Psoas muscle (tissue), 8 donors: ENCODE results near the gene IGSF21. TPM values are rescaled to one million over a fixed set of nuclear protein-coding genes. Genes with fewer than 3 reads are reported as not detected.

Experiments
- ATAC-seq, 4 donors: fragments of 200-7000 bp; cut with Tn5 transposase; one replicate each; pipeline ENCODE4 v1.9.1; 2020; ENCODE audit warnings: moderate library complexity in 3 of 4, mild to moderate bottlenecking in 2 of 4
- DNase-seq, 2 donors: peaks; one replicate each; pipeline ENCODE4 v3.0.0-alpha.2; 2020
- H3K27ac ChIP-seq: fragments of 200-600 bp; one replicate; pipeline ENCODE4 v1.8.0; 2022
- H3K27me3 ChIP-seq, 3 donors: fragments of 200-600 bp in 1 of 3; one replicate each; pipeline versions ENCODE4 v1.6.1 to v1.8.0; 2013 to 2022; ENCODE audit warnings: low read length in 2 of 3, mild to moderate bottlenecking in 2 of 3, moderate library complexity in 1 of 3; ENCODE audit not compliant: insufficient read depth in 3 of 3
- H3K36me3 ChIP-seq, 2 donors: fragments of 200-600 bp in 1 of 2; one replicate each; pipeline versions ENCODE4 v1.6.1 to v1.8.0; 2013 to 2022; ENCODE audit warnings: low read depth in 1 of 2, mild to moderate bottlenecking in 1 of 2, moderate library complexity in 1 of 2; ENCODE audit not compliant: insufficient read depth in 1 of 2
- H3K4me1 ChIP-seq: fragments of 200-600 bp; one replicate; pipeline ENCODE4 v1.8.0; 2022
- H3K4me3 ChIP-seq: fragments of 200-600 bp; one replicate; pipeline ENCODE4 v1.8.0; 2022; ENCODE audit warnings: mild to moderate bottlenecking
- H3K9me3 ChIP-seq: fragments of 200-600 bp; one replicate; pipeline ENCODE4 v1.8.0; 2022
- CTCF ChIP-seq: fragments of 200-600 bp; IDR thresholded peaks from one replicate; pipeline ENCODE4 v1.8.0; 2022; ENCODE audit warnings: antibody characterized with exemption
- WGBS, 3 donors: extraction: QIAGEN DNeasy Blood & Tissue Kit; methylation state at CpG; one replicate each; pipeline versions ENCODE4 v1.1.6 to v1.1.7; 2013; 5-methylcytosine and 5-hydroxymethylcytosine counted together
- intact Hi-C, 2 donors: fragments of 100-400 bp; cut with DNase I; formaldehyde crosslinking; loops; one replicate each; pipeline versions ENCODE4 v1.11.0 to v1.14.2; 2022
- polyA plus RNA-seq, 3 donors: library from polyadenylated mRNA; stranded (reverse); fragments of 200-250 nt; gene quantifications; one replicate each; pipeline ENCODE4 v1.2.3, GENCODE V29; 2013
- total RNA-seq, 4 donors: library from RNA; stranded (reverse); fragmentation: NEBNext Ultra II Directional in 2 of 4; extraction: Animal tissue kit (Norgen Biotek cat#: 25700) in 2 of 4; gene quantifications; one replicate each; pipeline versions ENCODE4 v1.2.1 to v1.2.4, GENCODE V29; 2021 to 2023
- donor health status: healthy with polysubstance abuse.
- donor health status: DM: no; HTN: no; CAD: no; lungs with moderate emphysema.
- donor health status: Bipolar disorder and iron deficiency.
- donor health status: healthy.
- donor health status: DM: yes; HTN: yes; CAD: no.
- donor health status: DM: no; HTN: no; CAD: no.
- donor health status: DM: no; HTN: no; CAD: no.
- donor health status: DM: yes; HTN: yes; CAD: no.

Gene IGSF21
- total and polyA plus RNA-seq, 7 donors: 0.10 to 0.88 (median 0.42) TPM

DNA sequence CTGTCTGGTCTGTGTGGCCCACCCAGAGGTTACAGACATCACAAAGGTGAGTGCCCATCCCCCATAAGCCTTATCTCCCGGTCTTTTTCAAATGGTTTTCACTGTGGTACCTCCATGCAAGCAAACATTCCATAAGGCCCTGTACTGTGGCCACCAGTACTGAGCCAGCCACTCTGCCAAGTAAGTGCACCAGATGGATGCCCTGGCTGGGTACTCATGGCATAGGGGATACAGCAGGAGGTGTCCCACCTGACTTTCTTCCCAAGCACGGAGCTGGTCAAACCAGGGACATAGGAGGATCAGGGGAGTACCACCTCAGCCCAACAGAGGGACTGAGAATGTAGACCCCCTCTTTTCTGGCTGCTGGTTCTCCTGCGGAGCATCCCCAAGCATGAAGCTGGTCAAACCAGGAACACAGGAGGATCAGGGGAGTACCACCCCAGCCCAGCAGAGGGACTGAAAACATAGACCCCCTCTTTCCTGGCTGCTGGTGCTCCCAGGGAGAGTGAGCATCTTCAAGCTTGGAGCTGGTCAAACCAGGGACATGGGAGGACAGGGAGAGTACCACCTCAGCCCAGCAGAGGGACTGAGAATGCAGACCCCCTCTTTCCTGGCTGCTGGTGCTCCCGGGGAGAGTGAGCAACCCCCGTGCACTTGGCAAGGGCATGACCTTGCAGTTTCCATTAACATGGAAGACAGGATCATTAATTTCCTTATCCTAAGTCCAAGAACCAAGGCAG lies 291.4 kb downstream of the IGSF21 start:
- no peaks in the 10 kb centered on the region for H3K36me3 ChIP-seq
- no peaks in the 10 kb centered on the region for H3K9me3 ChIP-seq
- intact Hi-C loops: no loop called here
- peaks cover 0 to 19% (median 6%) of the 10 kb centered on the region in 3 donors for H3K27me3 ChIP-seq
- 49 to 51% (median 50%) methylated on average over 5 of the region's 5 CpGs for WGBS, 3 donors
- no peak overlapping the region for H3K4me3 ChIP-seq
- no peak overlapping the region for H3K27ac ChIP-seq
- ATAC-seq (no peak), DNase-seq (no peak)
- no peaks in the 10 kb centered on the region for H3K4me1 ChIP-seq
- TF ChIP-seq CTCF: no peak

GRCh38 chr1:18400347-18401102 lies 292.9 kb downstream of the IGSF21 start:
- Histone ChIP-seq H3K27me3 (peaks cover 0 to 27% (median 8%) of the 10 kb centered on the region in 3 donors), H3K4me1 (no peaks in the 10 kb centered on the region), H3K27ac (no peak overlapping the region), H3K36me3 (no peaks in the 10 kb centered on the region), H3K4me3 (no peak overlapping the region), H3K9me3 (no peaks in the 10 kb centered on the region)
- intact Hi-C loops: no loop called here
- 73 to 83% (median 79%) methylated on average over 7 of the region's 7 CpGs for WGBS, 3 donors
- ATAC-seq: no peak
- no peak for DNase-seq
- no peak for TF ChIP-seq CTCF

GRCh38 chr1:18401921-18402320 lies 294.3 kb downstream of the IGSF21 start:
- WGBS, 3 donors: 39 to 52% (median 51%) methylated on average over 3 of the region's 3 CpGs
- Histone ChIP-seq H3K9me3 (no peaks in the 10 kb centered on the region), H3K4me1 (no peaks in the 10 kb centered on the region), H3K36me3 (no peaks in the 10 kb centered on the region), H3K4me3 (no peak overlapping the region), H3K27ac (no peak overlapping the region), H3K27me3 (peaks cover 0 to 38% (median 9%) of the 10 kb centered on the region in 3 donors)
- DNase-seq: no peak
- intact Hi-C loops: no loop called here
- no peak for ATAC-seq
- TF ChIP-seq CTCF: no peak

GRCh38 chr1:18404460-18404859 lies 296.9 kb downstream of the IGSF21 start:
- Histone ChIP-seq H3K27me3 (peaks cover 0 to 38% (median 8%) of the 10 kb centered on the region in 3 donors), H3K9me3 (no peaks in the 10 kb centered on the region), H3K4me1 (no peaks in the 10 kb centered on the region), H3K4me3 (no peak overlapping the region), H3K27ac (no peak overlapping the region), H3K36me3 (no peaks in the 10 kb centered on the region)
- ATAC-seq: no peak
- TF ChIP-seq CTCF: no peak
- intact Hi-C loops: no loop called here
- no peak for DNase-seq
- WGBS, 3 donors: 60 to 89% (median 80%) methylated on average over 2 to 3 of the region's 3 CpGs
